ENCODE data around the gene ANKFY1. TPM values are rescaled to one million over a fixed set of nuclear protein-coding genes. Genes with fewer than 3 reads are reported as not detected.

Gene ANKFY1
- total and polyA plus RNA-seq, 7 experiments from 2014 or later, result 11.7 to 84.5 (median 61.5) TPM

GRCh38 chr17:4204710-4205173 lies 59.0 kb downstream of the ANKFY1 start:
- no peak overlapping the region for H3K4me3 Mint-ChIP-seq
- Histone ChIP-seq H3K4me3 (ENCODE audit: low read length) (no peak overlapping the region), H3K36me3 (ENCODE audit: control insufficient read depth in 2 of 3, insufficient read depth in 3 of 3, low read length in 3 of 3) (peaks cover 0 to 58% (median 18%) of the 10 kb centered on the region in 3 experiments), H3K9me3 (ENCODE audit: control insufficient read depth in 2 of 3, low read length in 3 of 3) (no peaks in the 10 kb centered on the region), H3K27ac (ENCODE audit: low read depth, low read length) (no peak overlapping the region), H3K27me3 (ENCODE audit: control insufficient read depth in 2 of 2, insufficient read depth in 2 of 2, low read length in 2 of 2) (no peaks in the 10 kb centered on the region), H3K4me1 (ENCODE audit: control insufficient read depth in 2 of 2, insufficient read depth in 2 of 2, low read length in 2 of 2) (no peaks in the 10 kb centered on the region)
- no peak for ATAC-seq
- CTCF ChIA-PET, result no interaction called here
- peaks cover 14 to 50% (median 15%) of the 10 kb centered on the region in 5 donors for H3K36me3 Mint-ChIP-seq
- intact Hi-C loops (cut with micrococcal nuclease), result no loop called here
- H3K4me1 Mint-ChIP-seq, result peaks cover 0 to 16% (median 7%) of the 10 kb centered on the region in 7 donors
- DNase-seq, result no peak
- POLR2A ChIA-PET, result no interaction called here
- no peaks in the 10 kb centered on the region for H3K27me3 Mint-ChIP-seq
- H3K27ac Mint-ChIP-seq, result peak overlapping the region in 1 of 9 donors; percentile 64
- H3K9me3 Mint-ChIP-seq, result no peaks in the 10 kb centered on the region

- intact Hi-C loops (cut with micrococcal nuclease), result no loop called here
- CTCF ChIA-PET, result no interaction called here
- no peak for ATAC-seq
Measured at GRCh38 chr17:4204190-4204589, 59.6 kb downstream of the ANKFY1 start.

GRCh38 chr17:4201226-4201625 lies 62.6 kb downstream of the ANKFY1 start:
- Histone ChIP-seq H3K36me3 (ENCODE audit: control insufficient read depth in 2 of 3, insufficient read depth in 3 of 3, low read length in 3 of 3) (peaks cover 11 to 41% (median 11%) of the 10 kb centered on the region in 3 experiments), H3K9me3 (ENCODE audit: control insufficient read depth in 2 of 3, low read length in 3 of 3) (no peaks in the 10 kb centered on the region), H3K27ac (ENCODE audit: low read depth, low read length) (no peak overlapping the region), H3K4me3 (ENCODE audit: low read length) (no peak overlapping the region), H3K4me1 (ENCODE audit: control insufficient read depth in 2 of 2, insufficient read depth in 2 of 2, low read length in 2 of 2) (no peaks in the 10 kb centered on the region), H3K27me3 (ENCODE audit: control insufficient read depth in 2 of 2, insufficient read depth in 2 of 2, low read length in 2 of 2) (no peaks in the 10 kb centered on the region)
- intact Hi-C loops (cut with micrococcal nuclease), result loop anchor here in 1 of 2 donors (2.0 kb wide), 1 partner anchor 14 kb away; no protein-coding TSS in a partner anchor
- no peak for ATAC-seq
- ChIA-PET CTCF (interaction anchor here (1.3 kb wide), 1 partner anchor 8 kb away, joined by 6 read pairs; no protein-coding TSS in a partner anchor), POLR2A (interaction anchor here (0.5 to 1.1 kb wide), 3 partner anchors 31 to 422 kb away, joined by 3 to 4 read pairs (median 3); no protein-coding TSS in a partner anchor)
- Mint-ChIP-seq H3K4me1 (peaks cover 0 to 7% (median 0%) of the 10 kb centered on the region in 7 donors), H3K9me3 (no peaks in the 10 kb centered on the region), H3K27ac (peak overlapping the region in 2 of 9 donors; percentile 38 to 43), H3K36me3 (peaks cover 3 to 34% (median 9%) of the 10 kb centered on the region in 5 donors), H3K4me3 (no peak overlapping the region), H3K27me3 (no peaks in the 10 kb centered on the region)
- no peak for DNase-seq

More at GRCh38 chr17:4204190-4204589, 59.6 kb downstream of the ANKFY1 start:
- Mint-ChIP-seq H3K27ac (peak overlapping the region in 4 of 9 donors; percentile 1 to 69 (median 38)), H3K9me3 (no peaks in the 10 kb centered on the region), H3K4me3 (no peak overlapping the region), H3K27me3 (no peaks in the 10 kb centered on the region), H3K36me3 (peaks cover 12 to 47% (median 12%) of the 10 kb centered on the region in 5 donors), H3K4me1 (peaks cover 0 to 16% (median 7%) of the 10 kb centered on the region in 7 donors)
- Histone ChIP-seq H3K9me3 (ENCODE audit: control insufficient read depth in 2 of 3, low read length in 3 of 3) (no peaks in the 10 kb centered on the region), H3K27ac (ENCODE audit: low read depth, low read length) (no peak overlapping the region), H3K4me3 (ENCODE audit: low read length) (no peak overlapping the region), H3K27me3 (ENCODE audit: control insufficient read depth in 2 of 2, insufficient read depth in 2 of 2, low read length in 2 of 2) (no peaks in the 10 kb centered on the region), H3K4me1 (ENCODE audit: control insufficient read depth in 2 of 2, insufficient read depth in 2 of 2, low read length in 2 of 2) (no peaks in the 10 kb centered on the region), H3K36me3 (ENCODE audit: control insufficient read depth in 2 of 3, insufficient read depth in 3 of 3, low read length in 3 of 3) (peaks cover 0 to 53% (median 14%) of the 10 kb centered on the region in 3 experiments)
- POLR2A ChIA-PET, result no interaction called here
- no peak for DNase-seq

- ChIA-PET POLR2A (interaction anchor here (1.2 kb wide), 1 partner anchor 57 kb away, joined by 5 read pairs; the partner anchor contains the start of genes CYB5D2 and ZZEF1), CTCF (interaction anchor here (0.7 to 2.0 kb wide), 12 partner anchors 9 to 213 kb away, joined by 3 to 7 read pairs (median 6); no protein-coding TSS in a partner anchor)
- ATAC-seq (peak; percentile 75), DNase-seq (peak in 5 of 9 donors; percentile 36 to 49 (median 41))
- Histone ChIP-seq H3K36me3 (ENCODE audit: control insufficient read depth in 2 of 3, insufficient read depth in 3 of 3, low read length in 3 of 3) (peaks cover 5 to 41% (median 17%) of the 10 kb centered on the region in 3 experiments), H3K27ac (ENCODE audit: low read depth, low read length) (no peak overlapping the region), H3K9me3 (ENCODE audit: control insufficient read depth in 2 of 3, low read length in 3 of 3) (no peaks in the 10 kb centered on the region), H3K27me3 (ENCODE audit: control insufficient read depth in 2 of 2, insufficient read depth in 2 of 2, low read length in 2 of 2) (no peaks in the 10 kb centered on the region), H3K4me1 (ENCODE audit: control insufficient read depth in 2 of 2, insufficient read depth in 2 of 2, low read length in 2 of 2) (no peaks in the 10 kb centered on the region), H3K4me3 (ENCODE audit: low read length) (no peak overlapping the region)
- intact Hi-C loops (cut with micrococcal nuclease), result loop anchor here (1.0 to 2.0 kb wide), 3 partner anchors 15 to 213 kb away; partner anchors contain the start of genes CYB5D2 (in 1 of the 2) and ZZEF1 (in 1 of the 2)
- Mint-ChIP-seq H3K27me3 (no peaks in the 10 kb centered on the region), H3K27ac (peak overlapping the region in 1 of 9 donors; percentile 28), H3K9me3 (no peaks in the 10 kb centered on the region), H3K4me3 (no peak overlapping the region), H3K4me1 (peaks cover 0 to 10% (median 0%) of the 10 kb centered on the region in 7 donors), H3K36me3 (peaks cover 9 to 39% (median 14%) of the 10 kb centered on the region in 5 donors)
Measured at GRCh38 chr17:4199818-4200402, 63.9 kb downstream of the ANKFY1 start.

- ATAC-seq, result no peak
- intact Hi-C loops (cut with micrococcal nuclease), result no loop called here
- DNase-seq, result no peak
- peaks cover 6 to 38% (median 14%) of the 10 kb centered on the region in 5 donors for H3K36me3 Mint-ChIP-seq
- no peak overlapping the region for H3K4me3 Mint-ChIP-seq
- H3K4me3 ChIP-seq (ENCODE audit: low read length), result no peak overlapping the region
- no peaks in the 10 kb centered on the region for H3K27me3 ChIP-seq (ENCODE audit: control insufficient read depth in 2 of 2, insufficient read depth in 2 of 2, low read length in 2 of 2)
- ChIA-PET CTCF (interaction anchor here (1.8 to 2.0 kb wide), 2 partner anchors 212 to 213 kb away, joined by 6 to 7 read pairs; no protein-coding TSS in a partner anchor), POLR2A (no interaction called here)
- H3K36me3 ChIP-seq (ENCODE audit: control insufficient read depth in 2 of 3, insufficient read depth in 3 of 3, low read length in 3 of 3), result peaks cover 8 to 41% (median 17%) of the 10 kb centered on the region in 3 experiments
- no peaks in the 10 kb centered on the region for H3K4me1 ChIP-seq (ENCODE audit: control insufficient read depth in 2 of 2, insufficient read depth in 2 of 2, low read length in 2 of 2)
- H3K27me3 Mint-ChIP-seq, result no peaks in the 10 kb centered on the region
- H3K27ac ChIP-seq (ENCODE audit: low read depth, low read length), result no peak overlapping the region
- H3K27ac Mint-ChIP-seq, result peak overlapping the region in 1 of 9 donors; percentile 5
- H3K9me3 Mint-ChIP-seq, result no peaks in the 10 kb centered on the region
- H3K9me3 ChIP-seq (ENCODE audit: control insufficient read depth in 2 of 3, low read length in 3 of 3), result no peaks in the 10 kb centered on the region
- H3K4me1 Mint-ChIP-seq, result peaks cover 0 to 9% (median 0%) of the 10 kb centered on the region in 7 donors
Measured at GRCh38 chr17:4198995-4199394, 64.8 kb downstream of the ANKFY1 start.

- no peak overlapping the region for H3K4me3 ChIP-seq (ENCODE audit: low read length)
- no peaks in the 10 kb centered on the region for H3K4me1 ChIP-seq (ENCODE audit: control insufficient read depth in 2 of 2, insufficient read depth in 2 of 2, low read length in 2 of 2)
- Mint-ChIP-seq H3K9me3 (no peaks in the 10 kb centered on the region), H3K4me3 (no peak overlapping the region), H3K27ac (peak overlapping the region in 2 of 9 donors; percentile 14 to 72), H3K4me1 (peaks cover 0 to 7% (median 0%) of the 10 kb centered on the region in 7 donors), H3K27me3 (no peaks in the 10 kb centered on the region), H3K36me3 (peaks cover 5 to 29% (median 13%) of the 10 kb centered on the region in 5 donors)
- no peak for ATAC-seq
- H3K27ac ChIP-seq (ENCODE audit: low read depth, low read length), result no peak overlapping the region
- peaks cover 8 to 35% (median 17%) of the 10 kb centered on the region in 3 experiments for H3K36me3 ChIP-seq (ENCODE audit: control insufficient read depth in 2 of 3, insufficient read depth in 3 of 3, low read length in 3 of 3)
- no peaks in the 10 kb centered on the region for H3K9me3 ChIP-seq (ENCODE audit: control insufficient read depth in 2 of 3, low read length in 3 of 3)
- POLR2A ChIA-PET, result no interaction called here
- CTCF ChIA-PET, result no interaction called here
- intact Hi-C loops (cut with micrococcal nuclease), result no loop called here
- DNase-seq, result no peak
- no peaks in the 10 kb centered on the region for H3K27me3 ChIP-seq (ENCODE audit: control insufficient read depth in 2 of 2, insufficient read depth in 2 of 2, low read length in 2 of 2)
Measured at GRCh38 chr17:4195306-4195705, 68.5 kb downstream of the ANKFY1 start.

Data from naive thymus-derived CD4-positive, alpha-beta T cell (primary cell).